ENCODE measurements around the gene PDE5A. TPM values are rescaled to one million over a fixed set of nuclear protein-coding genes. Genes with fewer than 3 reads are reported as not detected.

The PDE5A gene
- polyA plus RNA-seq, 1 of the 3 experiments (the other 2 are of a cell fraction): 6.4 TPM

DNA sequence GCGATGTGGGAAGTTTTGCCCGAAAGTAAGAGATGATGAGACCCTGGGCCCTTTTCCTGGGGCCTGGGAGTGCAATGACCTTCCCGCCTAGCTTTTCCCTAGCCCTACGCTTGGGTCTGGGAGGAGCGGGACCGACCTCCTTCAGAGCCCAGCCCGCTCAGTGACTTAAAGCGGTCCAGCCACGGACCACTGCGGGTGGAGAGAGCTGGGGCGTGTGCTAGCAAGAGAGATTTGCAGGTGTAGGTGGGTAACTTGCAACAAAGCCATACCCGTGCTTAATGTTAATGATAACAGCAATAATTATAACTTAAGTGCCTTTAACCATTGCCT is 503 bp upstream of the PDE5A start:
- no peaks in the 10 kb centered on the region for H3K27me3 ChIP-seq (ENCODE audit: insufficient read depth)
- no peaks in the 10 kb centered on the region for H3K9me2 ChIP-seq
- no peaks in the 10 kb centered on the region for H4K20me1 ChIP-seq (ENCODE audit: insufficient read depth)
- ChIA-PET POLR2A (no interaction called here), CTCF (interaction anchor here (0.6 to 3.1 kb wide), 79 partner anchors 9 to 511 kb away, joined by 3 to 192 read pairs (median 6); partner anchors contain the start of gene MAD2L1)
- H3K27ac ChIP-seq (ENCODE audit: low read depth in 2 of 2, low read length in 1 of 2): no peak overlapping the region; a peak in 1 of 4 replicates
- DNase-seq: no peak
- TF ChIP-seq GATA2 (CRISPR knock-in tag; IDR thresholded peaks at IDR 0.05): no peak
- TF ChIP-seq NRF1 (IDR thresholded peaks at IDR 0.05; ENCODE audit: low read depth, low read length): no peak
- TF ChIP-seq JUND (IDR thresholded peaks at IDR 0.05): no peak
- TF ChIP-seq, protein P1, sequence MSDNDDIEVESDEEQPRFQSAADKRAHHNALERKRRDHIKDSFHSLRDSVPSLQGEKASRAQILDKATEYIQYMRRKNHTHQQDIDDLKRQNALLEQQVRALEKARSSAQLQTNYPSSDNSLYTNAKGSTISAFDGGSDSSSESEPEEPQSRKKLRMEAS (IDR thresholded peaks at IDR 0.05; ENCODE audit: low read depth): no peak
- TF ChIP-seq EP300 (IDR thresholded peaks at IDR 0.05; ENCODE audit: borderline replicate concordance in 1 of 2, low read depth in 1 of 2, low read length in 1 of 2): no peak
- TF ChIP-seq ELF1 (IDR thresholded peaks at IDR 0.05): no peak
- TF ChIP-seq SMC3 (IDR thresholded peaks at IDR 0.05; ENCODE audit: low read depth, low read length): no peak
- no peak for TF ChIP-seq TAF1 (IDR thresholded peaks at IDR 0.05; ENCODE audit: borderline replicate concordance, low read depth, low read length)
- no peak for TF ChIP-seq RXRA (IDR thresholded peaks at IDR 0.05; ENCODE audit: borderline replicate concordance, low read depth)
- TF ChIP-seq, protein P2, sequence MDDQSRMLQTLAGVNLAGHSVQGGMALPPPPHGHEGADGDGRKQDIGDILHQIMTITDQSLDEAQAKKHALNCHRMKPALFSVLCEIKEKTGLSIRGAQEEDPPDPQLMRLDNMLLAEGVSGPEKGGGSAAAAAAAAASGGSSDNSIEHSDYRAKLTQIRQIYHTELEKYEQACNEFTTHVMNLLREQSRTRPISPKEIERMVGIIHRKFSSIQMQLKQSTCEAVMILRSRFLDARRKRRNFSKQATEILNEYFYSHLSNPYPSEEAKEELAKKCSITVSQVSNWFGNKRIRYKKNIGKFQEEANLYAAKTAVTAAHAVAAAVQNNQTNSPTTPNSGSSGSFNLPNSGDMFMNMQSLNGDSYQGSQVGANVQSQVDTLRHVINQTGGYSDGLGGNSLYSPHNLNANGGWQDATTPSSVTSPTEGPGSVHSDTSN (IDR thresholded peaks at IDR 0.05): no peak
- TF ChIP-seq, protein P3, sequence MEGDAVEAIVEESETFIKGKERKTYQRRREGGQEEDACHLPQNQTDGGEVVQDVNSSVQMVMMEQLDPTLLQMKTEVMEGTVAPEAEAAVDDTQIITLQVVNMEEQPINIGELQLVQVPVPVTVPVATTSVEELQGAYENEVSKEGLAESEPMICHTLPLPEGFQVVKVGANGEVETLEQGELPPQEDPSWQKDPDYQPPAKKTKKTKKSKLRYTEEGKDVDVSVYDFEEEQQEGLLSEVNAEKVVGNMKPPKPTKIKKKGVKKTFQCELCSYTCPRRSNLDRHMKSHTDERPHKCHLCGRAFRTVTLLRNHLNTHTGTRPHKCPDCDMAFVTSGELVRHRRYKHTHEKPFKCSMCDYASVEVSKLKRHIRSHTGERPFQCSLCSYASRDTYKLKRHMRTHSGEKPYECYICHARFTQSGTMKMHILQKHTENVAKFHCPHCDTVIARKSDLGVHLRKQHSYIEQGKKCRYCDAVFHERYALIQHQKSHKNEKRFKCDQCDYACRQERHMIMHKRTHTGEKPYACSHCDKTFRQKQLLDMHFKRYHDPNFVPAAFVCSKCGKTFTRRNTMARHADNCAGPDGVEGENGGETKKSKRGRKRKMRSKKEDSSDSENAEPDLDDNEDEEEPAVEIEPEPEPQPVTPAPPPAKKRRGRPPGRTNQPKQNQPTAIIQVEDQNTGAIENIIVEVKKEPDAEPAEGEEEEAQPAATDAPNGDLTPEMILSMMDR (IDR thresholded peaks at IDR 0.05): no peak
- TF ChIP-seq MEF2A (IDR thresholded peaks at IDR 0.05; ENCODE audit: borderline replicate concordance, low read depth): no peak
- TF ChIP-seq FOXM1 (IDR thresholded peaks at IDR 0.05; ENCODE audit: low read depth): no peak
- TF ChIP-seq SIN3A (IDR thresholded peaks at IDR 0.05; ENCODE audit: borderline replicate concordance, low read depth, low read length): no peak
- TF ChIP-seq YY1 (IDR thresholded peaks at IDR 0.05; ENCODE audit: low read depth): no peak
- no peak for TF ChIP-seq POLR2AphosphoS5 (IDR thresholded peaks at IDR 0.05; ENCODE audit: low read depth, low read length)
- peak overlapping the region; percentile 71; the same call in 1 of the 2 replicates for H3K9ac ChIP-seq
- H3F3A ChIP-seq (replicated peaks; ENCODE audit: insufficient read depth): no peaks in the 10 kb centered on the region
- 2% methylated on average over 9 of the region's 12 CpGs for WGBS (ENCODE audit: low lambda C conversion rate)
- H3K79me2 ChIP-seq (ENCODE audit: insufficient read depth): peaks cover 6% of the 10 kb centered on the region; the same call in 1 of the 2 replicates
- no peaks in the 10 kb centered on the region for H3K9me3 ChIP-seq
- H3K4me1 ChIP-seq (ENCODE audit: control insufficient read depth in 1 of 2, insufficient read depth in 2 of 2, low read depth in 1 of 2, low read length in 1 of 2): peaks cover 5 to 7% of the 10 kb centered on the region in 2 experiments; a peak in 3 of 4 replicates
- peak overlapping the region; percentile 82 to 89 for H3K4me3 ChIP-seq (ENCODE audit: low read depth in 2 of 2, low read length in 1 of 2)
- peak overlapping the region; percentile 96 for H3K4me2 ChIP-seq
- H3K36me3 ChIP-seq (replicated peaks in 1 of 2; ENCODE audit: control insufficient read depth in 1 of 2, insufficient read depth in 2 of 2, low read length in 1 of 2): no peaks in the 10 kb centered on the region
- H2AFZ ChIP-seq (ENCODE audit: low read depth): peak overlapping the region; percentile 97; the same call in 1 of the 2 replicates

Measured in SK-N-SH (cell line).